Stimulated activated CD4-positive, alpha-beta T cell treated with anti-CD3 and anti-CD28 coated beads, Interleukin-2, amount 100 ng/mL, for 4 hours (primary cell): ENCODE data around the gene USP9Y.

Experiments used
- DNase-seq: peaks from one replicate; pipeline ENCODE4 v3.0.0-alpha.2; 2020; ENCODE audit warnings: low read depth

Gene USP9Y

DNA sequence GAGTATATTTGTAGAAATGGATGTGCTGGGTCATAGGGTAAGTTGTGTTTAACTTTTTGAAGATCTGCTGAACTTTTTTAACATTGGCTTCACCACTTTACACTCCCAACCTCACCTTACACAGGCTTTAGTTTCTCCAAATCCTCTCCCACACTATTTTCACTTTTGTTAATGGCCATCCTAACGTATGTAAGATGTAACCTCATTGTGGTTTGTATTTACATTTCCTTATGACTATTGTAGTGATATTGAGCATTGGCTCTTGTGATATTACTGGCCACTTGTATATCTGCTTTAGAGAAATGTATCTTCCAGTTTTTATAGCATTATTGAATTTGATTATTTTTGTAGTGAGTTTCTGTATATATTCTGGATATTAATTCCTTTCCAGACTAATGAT, 93.0 kb downstream of the USP9Y start:
- DNase-seq, result no peak

DNA sequence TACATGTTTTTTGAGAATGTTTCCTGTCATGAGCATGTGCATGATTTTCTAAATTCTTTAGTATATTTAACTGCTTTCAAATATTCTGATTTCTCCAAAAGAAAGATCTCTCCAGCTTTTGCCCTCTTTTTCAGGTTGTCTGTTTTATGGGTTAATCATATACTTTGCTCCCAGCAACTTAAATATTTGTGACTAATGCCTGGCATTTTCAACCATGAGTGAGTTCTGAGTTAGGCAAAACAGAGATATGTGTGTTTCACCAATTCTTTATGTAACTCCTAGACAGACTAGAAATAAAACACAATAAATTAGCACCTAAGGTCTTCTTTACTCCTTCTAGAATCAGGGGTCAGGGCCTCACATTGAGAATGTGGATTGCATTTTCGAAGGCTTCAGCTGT, 107.0 kb downstream of the USP9Y start:
- no peak for DNase-seq

DNA sequence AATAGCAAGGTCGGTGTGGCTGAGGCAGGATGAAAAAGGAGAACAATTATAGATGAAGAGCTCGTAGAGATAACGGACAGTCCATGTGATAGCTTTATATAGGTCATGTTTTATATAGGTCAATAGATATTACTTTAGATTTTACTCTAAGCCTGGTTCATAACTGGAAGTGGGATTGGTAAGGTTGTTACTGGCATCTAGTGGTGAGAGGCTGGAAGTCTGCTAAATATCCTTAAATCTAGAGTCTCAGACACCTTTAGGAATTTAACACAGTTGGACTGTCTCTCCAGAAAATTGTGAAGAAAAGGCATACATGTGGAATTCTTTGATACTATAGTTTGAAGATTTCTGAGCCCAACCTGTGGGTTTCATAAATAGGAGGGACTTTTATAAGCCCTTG, 108.0 kb downstream of the USP9Y start:
- DNase-seq, result no peak

DNA sequence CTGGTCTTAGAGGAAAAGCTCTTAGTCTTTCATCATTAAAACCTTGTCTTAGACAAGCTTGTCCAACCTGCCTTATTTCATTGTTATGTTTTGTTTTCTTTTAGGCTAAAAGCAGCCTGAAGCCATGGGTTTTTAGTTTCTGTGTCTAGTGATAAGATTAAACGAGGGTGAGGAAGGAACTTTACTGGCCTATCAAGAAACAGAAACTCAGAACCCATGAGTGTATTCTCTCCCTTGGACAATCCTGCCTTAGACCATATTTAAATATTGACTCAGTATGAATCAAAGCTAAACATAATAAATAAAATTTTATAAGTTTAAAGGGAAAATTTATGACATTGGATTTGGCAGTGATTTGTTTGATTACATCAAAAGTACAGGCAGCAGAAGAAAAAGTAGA, 122.4 kb downstream of the USP9Y start:
- no peak for DNase-seq

DNA sequence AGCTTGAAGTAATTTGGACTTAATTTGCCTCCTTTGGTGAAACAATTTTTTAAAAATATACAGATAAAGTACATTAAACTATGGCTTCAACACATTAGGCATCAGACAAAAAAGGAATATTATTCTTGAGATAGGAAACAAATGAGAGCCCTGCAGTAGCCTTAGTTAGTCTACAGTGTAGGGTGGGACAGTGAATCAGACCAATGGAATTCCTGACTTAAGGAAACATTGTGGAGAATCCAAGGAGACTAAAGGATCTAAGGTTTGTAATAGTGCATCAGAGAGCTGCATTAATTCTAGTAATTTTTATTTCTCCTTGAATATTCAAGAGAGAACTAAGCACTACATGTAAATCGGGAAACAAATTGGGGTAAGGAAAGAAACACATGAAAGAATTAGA, 125.8 kb downstream of the USP9Y start:
- no peak for DNase-seq

DNA sequence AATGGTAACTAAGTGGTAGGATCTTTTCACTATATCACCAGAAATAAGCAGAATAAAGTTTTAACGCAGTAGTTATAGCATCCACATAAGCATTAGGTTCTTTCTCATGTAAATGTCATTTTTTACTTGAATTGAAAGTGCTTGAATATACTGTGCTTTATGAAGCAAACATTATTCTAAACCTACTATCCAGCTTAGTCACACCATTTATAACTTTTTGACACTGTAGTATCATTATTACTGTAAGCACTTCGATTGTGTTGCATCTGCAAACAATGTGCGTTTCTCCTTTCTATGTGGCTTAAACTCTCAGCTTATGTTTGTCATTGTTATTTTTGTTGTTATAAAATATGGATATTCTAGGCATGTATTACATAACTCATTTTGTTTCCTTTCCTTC, 132.3 kb downstream of the USP9Y start:
- DNase-seq, result no peak

DNA sequence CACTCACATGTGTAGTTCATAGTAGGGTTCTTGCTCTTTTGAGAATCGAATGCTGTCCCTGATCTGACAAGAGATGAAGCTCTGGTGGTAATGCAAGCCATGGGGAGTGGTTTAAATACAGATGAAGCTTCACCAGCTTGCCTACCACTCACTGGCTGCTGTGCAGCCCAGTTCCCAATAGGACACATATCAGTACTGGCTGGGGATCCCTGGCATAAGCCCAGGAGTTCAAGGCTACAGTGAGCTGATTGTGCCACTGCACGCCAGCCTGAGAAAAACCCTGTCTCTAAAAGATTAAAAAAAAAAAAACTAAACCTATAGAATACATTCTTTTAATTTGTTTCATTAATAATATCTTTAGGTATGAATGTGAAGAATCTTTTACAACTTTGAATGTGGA, 136.5 kb downstream of the USP9Y start:
- DNase-seq, result no peak

DNA sequence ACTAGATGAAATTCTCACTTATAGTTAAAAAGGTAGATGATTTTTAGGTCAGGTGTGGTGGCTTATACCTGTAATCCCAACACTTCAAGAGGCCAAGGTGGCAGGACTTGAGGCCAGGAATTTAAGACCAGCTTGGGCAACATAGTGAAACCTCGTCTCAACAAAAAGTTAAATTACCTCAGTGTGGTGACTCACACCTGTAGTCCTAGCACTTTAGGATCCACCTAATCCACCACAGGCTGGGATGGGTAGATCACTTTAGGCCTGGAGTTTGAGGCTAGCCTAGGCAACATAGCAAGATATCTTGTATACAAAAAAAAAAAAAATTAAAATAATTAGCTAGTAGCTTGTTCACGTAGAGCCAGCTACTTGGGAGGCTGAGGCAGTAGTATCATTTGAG, 140.3 kb downstream of the USP9Y start:
- no peak for DNase-seq

DNA sequence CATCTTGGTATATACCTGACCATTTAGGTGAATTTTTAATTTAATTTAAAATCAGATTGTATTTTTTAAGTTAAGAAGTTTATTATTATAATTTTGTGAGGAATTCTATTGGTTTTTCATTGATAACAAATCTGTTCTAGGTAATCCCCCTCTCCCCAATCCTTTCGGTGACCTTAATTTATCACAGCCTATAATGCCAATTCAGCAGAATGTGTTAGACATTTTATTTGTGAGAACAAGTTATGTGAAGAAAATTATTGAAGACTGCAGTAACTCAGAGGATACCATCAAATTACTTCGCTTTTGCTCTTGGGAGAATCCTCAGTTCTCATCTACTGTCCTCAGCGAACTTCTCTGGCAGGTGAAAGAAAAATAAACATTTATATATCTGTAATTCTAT, 145.8 kb downstream of the USP9Y start:
- no peak for DNase-seq

DNA sequence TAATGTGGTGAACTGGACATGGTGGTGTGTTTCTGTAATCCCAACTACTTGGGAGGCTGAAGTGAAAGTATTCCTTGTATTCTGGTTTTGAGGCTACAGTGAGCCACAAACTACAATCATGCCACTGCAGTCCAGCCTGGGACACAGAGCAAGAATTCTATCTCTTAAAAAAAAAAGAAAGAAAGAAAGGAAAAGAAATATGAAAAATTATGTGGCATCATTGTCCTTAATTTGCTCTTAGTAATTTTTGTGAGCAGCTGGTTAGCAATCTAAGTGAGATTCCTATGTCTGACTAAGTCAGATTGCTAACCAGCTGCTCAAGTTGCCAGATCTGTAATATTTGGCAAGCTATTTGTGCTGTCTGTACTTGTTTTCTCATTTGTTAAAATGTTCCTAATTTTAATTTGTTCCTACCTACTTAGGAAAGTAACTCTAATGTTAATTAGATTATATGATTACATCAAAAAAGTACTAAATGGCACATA, 154.8 kb downstream of the USP9Y start:
- no peak for DNase-seq

DNA sequence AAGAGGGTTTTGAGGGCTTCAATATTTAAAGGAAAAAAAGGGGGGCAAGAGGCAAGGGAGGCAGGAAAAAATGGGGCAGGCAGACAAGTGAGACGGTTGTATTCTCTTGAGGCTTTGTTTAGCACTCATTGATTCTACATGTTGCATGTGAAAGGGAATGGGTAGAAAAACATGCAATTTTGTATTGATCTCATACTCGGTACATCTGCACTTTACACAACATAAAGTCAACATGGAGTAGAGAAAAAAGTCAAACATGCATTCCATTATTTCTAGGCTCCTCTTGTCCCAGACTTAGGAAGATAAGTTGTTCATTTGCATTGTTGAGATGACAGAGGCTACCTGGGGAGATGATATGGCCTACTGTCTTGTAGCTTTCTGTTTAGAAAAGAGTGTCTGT, 166.9 kb downstream of the USP9Y start:
- no peak for DNase-seq

DNA sequence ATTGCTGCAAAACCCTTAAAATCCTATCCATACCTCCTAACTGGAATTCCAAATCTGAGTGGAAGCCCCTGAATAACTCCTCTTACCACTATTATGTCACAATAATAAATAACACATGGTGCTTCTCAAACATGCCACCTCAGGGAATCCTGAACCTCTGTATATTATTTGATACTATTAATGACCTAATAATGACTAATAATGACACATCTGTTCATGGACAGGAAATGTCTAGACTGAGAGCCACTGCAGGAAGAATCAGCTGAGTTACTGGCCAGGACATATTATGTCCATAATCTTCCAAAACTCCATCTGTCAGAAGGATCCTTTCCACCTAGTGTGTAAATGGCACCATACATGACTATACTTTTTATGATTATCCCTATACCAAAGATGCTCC, 195.9 kb downstream of the USP9Y start:
- no peak for DNase-seq

DNA sequence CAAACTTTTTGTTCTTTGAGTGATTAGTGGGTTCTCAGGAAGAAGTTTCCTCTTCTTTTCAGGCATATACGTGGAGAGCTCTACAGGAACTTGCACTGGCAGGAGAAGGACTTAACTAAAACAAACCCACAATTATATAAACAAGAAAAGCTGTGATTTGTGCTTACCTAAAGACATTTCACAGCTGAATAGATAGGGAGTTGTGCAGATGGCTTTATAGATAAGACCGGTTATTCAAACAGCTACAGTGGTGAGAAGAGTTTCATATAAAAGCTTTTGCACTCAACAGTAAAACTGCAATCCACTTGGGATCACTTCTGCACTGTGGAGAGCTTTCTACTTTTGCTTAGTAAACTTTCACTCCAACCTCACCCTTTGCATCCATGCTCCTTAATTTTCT, 197.6 kb downstream of the USP9Y start:
- DNase-seq, result no peak

DNA sequence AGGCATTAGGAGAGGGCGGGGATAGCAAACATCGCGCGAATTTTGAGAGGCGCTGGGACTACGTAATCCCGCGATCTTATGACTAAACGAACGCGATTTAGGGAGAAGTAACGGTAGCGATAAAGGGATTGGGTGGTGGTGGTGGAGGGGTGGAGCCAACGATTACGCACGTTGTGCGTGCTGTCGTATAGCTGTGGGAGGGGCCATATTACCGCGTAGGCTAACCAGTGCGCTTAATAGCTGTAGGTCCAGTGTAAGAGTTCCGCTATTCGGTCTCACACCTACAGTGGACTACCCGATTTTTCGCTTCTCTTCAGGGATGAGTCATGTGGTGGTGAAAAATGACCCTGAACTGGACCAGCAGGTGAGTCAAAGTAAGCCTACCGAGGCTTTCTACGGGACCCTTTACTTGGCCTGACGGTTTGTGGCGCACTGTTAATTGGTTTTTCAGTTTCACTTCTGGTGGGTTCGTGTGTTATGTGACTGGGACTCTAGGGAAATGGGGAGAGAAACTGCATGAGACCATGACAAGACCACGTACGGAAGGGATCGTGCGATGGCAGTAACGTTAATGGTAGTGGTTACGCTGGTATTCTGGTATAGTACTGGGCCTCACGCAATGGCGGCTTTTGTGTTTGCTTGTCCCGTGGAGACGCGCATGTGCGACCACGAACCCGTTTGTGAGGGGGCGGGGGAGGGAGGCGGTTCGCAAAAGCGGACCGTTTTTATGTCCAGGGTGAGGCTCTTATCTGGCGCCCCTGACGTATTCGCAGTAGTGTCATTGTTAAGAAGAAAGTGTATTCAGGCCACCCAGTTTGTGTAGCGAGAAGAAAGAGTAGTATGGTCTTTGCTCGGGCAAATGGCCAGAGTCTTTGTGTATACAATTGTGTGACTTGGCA, 203.8 kb downstream of the USP9Y start, which contains the start of gene DDX3Y:
DDX3Y (plus strand) TSS at position 251 of the 899 bp plus-strand sequence; CDS start at position 320, 69 bp downstream.
- peak; percentile 81 for DNase-seq

DNA sequence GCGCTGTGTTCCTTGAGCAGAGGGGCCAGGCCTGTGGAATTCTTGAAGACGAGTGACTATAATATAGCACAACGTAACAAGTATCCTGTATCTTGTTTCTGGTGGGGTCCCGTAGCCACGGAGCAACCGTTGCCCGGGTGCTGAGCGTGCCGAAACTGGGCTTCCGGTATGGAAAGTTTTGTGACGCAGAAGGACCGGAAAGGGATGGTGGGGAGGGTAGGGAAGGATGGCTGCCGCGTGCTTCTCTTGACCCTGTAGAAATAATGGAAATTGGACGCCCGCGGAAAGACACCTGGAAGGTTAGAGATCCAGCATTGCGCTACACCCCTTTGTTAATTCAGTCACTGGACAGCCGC, 204.5 kb downstream of the USP9Y start:
- DNase-seq, result peak; percentile 57

DNA sequence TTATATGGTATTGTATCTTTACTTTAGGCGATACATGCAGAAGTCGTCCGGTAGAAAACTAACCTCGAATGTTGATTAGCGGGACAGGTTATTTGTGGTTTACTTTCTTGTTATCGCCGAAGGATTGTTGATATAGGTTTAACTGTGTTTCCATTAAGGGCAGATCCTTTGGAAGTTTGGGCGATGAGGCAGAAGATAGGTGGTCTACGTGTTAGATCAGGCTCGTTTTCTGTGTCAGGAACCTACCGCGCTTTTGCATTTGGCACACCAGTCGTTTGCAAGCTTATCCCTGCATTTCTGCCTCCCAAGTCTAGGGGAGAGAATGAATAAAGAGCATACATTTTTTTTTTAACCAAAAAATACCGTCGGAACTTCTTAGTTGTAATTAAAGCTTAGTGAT, 204.9 kb downstream of the USP9Y start:
- no peak for DNase-seq
